Epidermal melanocyte (primary cell): ENCODE data around the gene PYDC1.
"Not testable (repeated sequence)": the region's sequence is repeated elsewhere in the genome, so short reads cannot be mapped to it uniquely, and the experiment has no call there.

Source experiments
- DNase-seq: peaks from one replicate; pipeline ENCODE4 v3.0.0; 2011; ENCODE audit warnings: low spot score; ENCODE audit not compliant: insufficient read length

PYDC1 gene

GRCh38 chr16:31223044-31223443 is 6.1 kb upstream of the PYDC1 start:
- no peak for DNase-seq

GRCh38 chr16:31221357-31222160 is 4.6 kb upstream of the PYDC1 start:
- DNase-seq, result no peak

DNA sequence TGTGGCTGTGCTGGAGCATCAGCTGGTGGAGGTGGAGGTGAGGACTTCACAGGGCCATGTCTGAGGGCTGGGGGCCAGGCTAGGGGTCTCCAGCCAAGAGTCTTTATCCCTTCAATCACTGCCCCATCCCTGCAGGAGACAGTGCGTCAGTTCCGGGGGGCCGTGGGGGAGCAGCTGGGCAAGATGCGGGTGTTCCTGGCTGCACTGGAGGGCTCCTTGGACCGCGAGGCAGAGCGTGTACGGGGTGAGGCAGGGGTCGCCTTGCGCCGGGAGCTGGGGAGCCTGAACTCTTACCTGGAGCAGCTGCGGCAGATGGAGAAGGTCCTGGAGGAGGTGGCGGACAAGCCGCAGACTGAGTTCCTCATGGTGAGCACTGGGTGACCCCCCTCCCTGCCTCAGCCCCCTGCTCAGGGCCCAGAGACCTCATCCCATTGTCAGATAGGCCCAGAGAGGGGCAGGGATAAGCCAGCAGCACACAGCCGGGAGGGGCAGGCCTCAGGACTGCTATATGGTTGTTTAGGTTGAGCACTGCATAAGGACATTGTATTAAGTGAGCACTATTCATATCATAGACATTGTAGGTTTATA is 2.3 kb upstream of the PYDC1 start:
- DNase-seq, result no peak

- DNase-seq, result no peak
Observed at GRCh38 chr16:31217136-31217530, 198 bp upstream of the PYDC1 start.

DNA sequence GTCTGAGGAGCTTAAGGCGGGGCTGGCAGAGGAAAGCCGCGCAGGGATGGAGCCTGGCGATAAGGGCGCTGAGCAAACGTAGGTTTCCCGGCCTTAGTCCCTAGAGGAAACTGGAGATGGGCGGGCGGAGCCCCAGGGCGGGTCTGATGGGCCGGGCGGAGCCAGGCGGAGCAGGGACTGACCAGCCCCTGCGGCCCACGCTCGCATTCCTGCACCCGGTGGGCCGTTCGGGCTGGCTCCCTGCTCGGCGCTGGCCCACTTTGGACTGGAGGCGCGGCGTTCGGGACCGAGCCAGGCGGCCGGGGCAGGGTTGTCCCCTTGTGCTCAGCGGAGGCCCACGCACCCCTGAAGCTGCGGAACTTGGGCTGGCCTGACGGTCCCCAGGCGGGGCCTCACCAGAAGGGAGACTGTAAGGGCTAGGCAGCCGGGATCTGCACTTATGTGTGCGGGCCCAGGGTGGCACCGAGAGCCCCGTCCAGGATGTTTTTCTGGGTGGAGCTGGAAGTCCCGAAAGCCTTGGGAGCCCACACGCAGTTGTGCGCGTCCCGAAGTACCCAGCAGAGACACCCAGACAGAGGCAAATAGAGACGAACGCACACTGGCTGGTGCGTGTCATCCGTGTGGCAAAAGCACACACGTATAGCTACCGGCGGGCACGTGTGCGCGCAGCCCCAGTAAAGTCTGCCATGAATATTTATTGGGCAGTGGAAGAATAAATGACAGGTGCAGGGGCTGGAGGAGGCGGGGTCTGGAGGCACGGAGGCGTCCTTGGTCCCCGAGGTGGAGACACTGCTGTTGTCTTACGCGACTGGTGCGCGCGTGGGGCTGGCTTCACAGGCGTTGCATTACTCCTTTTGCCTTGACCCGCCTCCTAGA is 1.4 kb downstream of the PYDC1 start:
- peak; percentile 95 for DNase-seq

DNA sequence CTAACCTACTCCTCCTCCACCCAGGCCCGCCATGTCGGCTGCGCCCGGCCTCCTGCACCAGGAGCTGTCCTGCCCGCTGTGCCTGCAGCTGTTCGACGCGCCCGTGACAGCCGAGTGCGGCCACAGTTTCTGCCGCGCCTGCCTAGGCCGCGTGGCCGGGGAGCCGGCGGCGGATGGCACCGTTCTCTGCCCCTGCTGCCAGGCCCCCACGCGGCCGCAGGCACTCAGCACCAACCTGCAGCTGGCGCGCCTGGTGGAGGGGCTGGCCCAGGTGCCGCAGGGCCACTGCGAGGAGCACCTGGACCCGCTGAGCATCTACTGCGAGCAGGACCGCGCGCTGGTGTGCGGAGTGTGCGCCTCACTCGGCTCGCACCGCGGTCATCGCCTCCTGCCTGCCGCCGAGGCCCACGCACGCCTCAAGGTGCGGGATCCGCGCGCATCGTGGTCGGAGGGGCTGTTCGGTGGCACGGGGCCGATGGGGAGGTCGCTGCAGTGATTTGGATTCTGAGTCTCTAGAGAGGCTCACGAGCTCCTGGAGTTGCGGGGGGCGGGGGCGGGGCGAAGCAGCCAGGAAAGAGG is 2.1 kb downstream of the PYDC1 start:
- no peak for DNase-seq

- DNase-seq, result no peak
Observed at GRCh38 chr16:31213877-31214707, 2.8 kb downstream of the PYDC1 start, which contains the start of gene TRIM72. Gene TRIM72 (plus strand): TSS chr16:31214119. CDS start chr16:31214739, 620 bp downstream.

DNA sequence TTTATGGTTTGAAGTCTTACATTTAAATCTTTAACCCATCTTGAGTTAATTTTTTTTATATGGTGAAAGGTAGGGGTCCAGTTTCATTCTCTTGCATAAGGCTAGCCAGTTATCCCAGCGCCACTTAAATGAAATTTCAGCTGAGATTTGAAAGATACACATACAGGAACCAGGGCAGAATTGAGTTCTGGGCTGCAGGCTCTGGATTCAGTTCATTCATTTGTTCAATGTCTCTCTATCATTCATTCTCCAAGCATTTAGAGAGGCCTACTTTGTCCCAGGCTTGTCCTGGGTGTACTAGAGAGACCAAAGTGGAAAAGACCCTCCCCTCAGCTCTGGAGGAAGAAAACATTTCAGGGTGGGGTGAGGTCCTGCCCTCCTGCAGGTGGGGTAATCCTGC is 3.6 kb downstream of the PYDC1 start:
- DNase-seq, result no peak

DNA sequence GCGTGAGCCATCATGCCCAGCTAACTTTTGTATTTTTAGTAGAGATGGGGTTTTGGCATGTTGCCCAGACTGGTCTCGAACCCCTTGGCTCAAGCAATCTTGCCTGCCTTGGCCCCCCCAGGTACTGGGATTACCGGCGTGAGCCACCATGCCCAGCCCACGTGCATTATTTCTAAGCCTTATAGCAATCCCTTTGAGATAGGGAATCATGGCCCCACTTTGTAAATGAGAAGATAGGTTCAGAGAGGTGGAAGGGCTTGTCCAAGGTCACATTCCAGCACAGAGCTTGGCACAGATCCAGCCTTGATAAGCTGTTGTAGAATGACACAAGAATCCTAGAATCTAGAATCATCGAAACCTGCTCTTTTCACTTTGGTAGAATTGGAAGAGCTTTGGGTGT is 10.2 kb downstream of the PYDC1 start:
- DNase-seq, result no peak

DNA sequence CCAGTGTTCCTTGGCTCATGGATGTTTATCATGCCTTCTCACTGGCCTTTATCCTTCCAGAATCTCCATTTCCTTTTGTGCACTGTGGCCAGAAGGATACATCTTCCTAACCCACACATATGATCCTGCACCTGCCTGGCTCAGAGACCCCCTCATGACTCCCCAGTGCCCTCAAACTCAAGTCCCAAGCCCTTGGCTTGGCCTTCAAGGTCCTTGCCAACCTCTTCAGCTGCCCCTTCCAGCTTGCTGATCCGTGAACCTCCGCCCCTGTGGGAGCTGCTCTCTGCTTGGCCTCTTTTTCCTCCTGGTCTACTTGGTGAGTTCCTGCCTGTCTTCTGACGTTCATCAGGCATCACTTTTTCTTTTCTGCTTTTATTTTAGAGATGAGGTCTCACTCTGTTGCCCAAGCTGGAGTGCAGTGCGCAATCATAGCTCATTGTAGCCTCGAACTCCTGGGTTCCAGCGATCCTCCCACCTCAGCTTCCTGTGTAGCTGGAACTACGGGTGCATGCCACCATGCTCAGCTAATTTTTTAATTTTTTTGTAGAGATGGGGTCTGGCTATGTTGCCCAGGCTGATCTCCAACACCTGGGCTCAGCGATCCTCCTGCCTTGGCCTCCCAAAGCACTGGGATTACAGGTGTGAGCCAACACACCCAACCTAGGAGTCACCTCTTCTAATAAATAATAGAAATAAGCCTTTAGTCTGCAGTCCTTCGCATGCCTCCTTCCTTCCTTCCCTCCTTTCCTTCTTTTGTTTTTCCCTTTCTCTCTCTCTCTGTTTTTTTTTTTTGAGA is 11.9 kb downstream of the PYDC1 start:
- no peak for DNase-seq

- DNase-seq, result no peak
Observed at GRCh38 chr16:31202414-31203375, 14.2 kb downstream of the PYDC1 start, which contains the start of gene PYCARD. Gene PYCARD (minus strand): TSS chr16:31202760. CDS start chr16:31202690, 70 bp downstream.

GRCh38 chr16:31201582-31202413 is 15.1 kb downstream of the PYDC1 start:
- no peak for DNase-seq

- no peak for DNase-seq
Observed at GRCh38 chr16:31200821-31201568, 15.9 kb downstream of the PYDC1 start.

GRCh38 chr16:31200111-31200510 is 16.8 kb downstream of the PYDC1 start:
- DNase-seq, result not testable (repeated sequence)

- no peak for DNase-seq
Observed at GRCh38 chr16:31199430-31200041, 17.4 kb downstream of the PYDC1 start.

GRCh38 chr16:31198207-31198882 is 18.6 kb downstream of the PYDC1 start:
- DNase-seq, result no peak
